Activated CD4-positive, alpha-beta T cell treated with anti-CD3 and anti-CD28 coated beads, Interleukin-2, amount 10 ng/mL, durations not matched to agents 24 days and 14 days (primary cell): Measurements from ENCODE around the gene TBC1D21. TPM values are rescaled to one million over a fixed set of nuclear protein-coding genes. Genes with fewer than 3 reads are reported as not detected.

Experiments
- DNase-seq: peaks from one replicate; pipeline ENCODE4 v3.0.0; 2022
- H3K27ac Mint-ChIP-seq: one replicate; pipeline ENCODE4 v1.8.0; 2022; ENCODE audit warnings: mild to moderate bottlenecking, mixed read lengths
- H3K27me3 Mint-ChIP-seq: one replicate; pipeline ENCODE4 v1.8.0; 2022; ENCODE audit warnings: mixed read lengths
- H3K36me3 Mint-ChIP-seq: one replicate; pipeline ENCODE4 v1.8.0; 2022; ENCODE audit warnings: low read depth, mild to moderate bottlenecking, mixed read lengths
- H3K4me1 Mint-ChIP-seq: one replicate; pipeline ENCODE4 v1.8.0; 2021; ENCODE audit warnings: mixed read lengths
- H3K4me3 Mint-ChIP-seq: one replicate; pipeline ENCODE4 v1.8.0; 2022; ENCODE audit warnings: mild to moderate bottlenecking, moderate library complexity, mixed read lengths
- H3K9me3 Mint-ChIP-seq: one replicate; pipeline ENCODE4 v1.8.0; 2021; ENCODE audit warnings: mixed read lengths
- intact Hi-C: fragments of 100-400 bp; cut with micrococcal nuclease; formaldehyde crosslinking; loops from one replicate; pipeline ENCODE4 v1.15.1; 2023
- total RNA-seq: library from RNA; stranded (reverse); gene quantifications from 2 replicates; pipeline ENCODE4 v1.2.3, GENCODE V29; 2022

TBC1D21 gene
- total RNA-seq, 1 donor from 2014 or later: not detected

- H3K4me1 Mint-ChIP-seq: peaks cover 43% of the 10 kb centered on the region
Measured at GRCh38 chr15:73921254-73921925, 48.0 kb downstream of the TBC1D21 start.

GRCh38 chr15:73922186-73923151 is 49.1 kb downstream of the TBC1D21 start:
- H3K36me3 Mint-ChIP-seq: peaks cover 17% of the 10 kb centered on the region
- no peak overlapping the region for H3K4me3 Mint-ChIP-seq
- H3K27me3 Mint-ChIP-seq: peaks cover 6% of the 10 kb centered on the region
- no peak overlapping the region for H3K27ac Mint-ChIP-seq
- H3K9me3 Mint-ChIP-seq: peaks cover 17% of the 10 kb centered on the region
- DNase-seq: no peak
- intact Hi-C loops: no loop called here
- H3K4me1 Mint-ChIP-seq: peaks cover 43% of the 10 kb centered on the region

More at GRCh38 chr15:73921254-73921925, 48.0 kb downstream of the TBC1D21 start:
- intact Hi-C loops: no loop called here
- Mint-ChIP-seq H3K4me3 (no peak overlapping the region), H3K36me3 (peaks cover 18% of the 10 kb centered on the region), H3K9me3 (peaks cover 17% of the 10 kb centered on the region), H3K27me3 (peaks cover 6% of the 10 kb centered on the region), H3K27ac (peak overlapping the region; percentile 23)
- no peak for DNase-seq

DNA sequence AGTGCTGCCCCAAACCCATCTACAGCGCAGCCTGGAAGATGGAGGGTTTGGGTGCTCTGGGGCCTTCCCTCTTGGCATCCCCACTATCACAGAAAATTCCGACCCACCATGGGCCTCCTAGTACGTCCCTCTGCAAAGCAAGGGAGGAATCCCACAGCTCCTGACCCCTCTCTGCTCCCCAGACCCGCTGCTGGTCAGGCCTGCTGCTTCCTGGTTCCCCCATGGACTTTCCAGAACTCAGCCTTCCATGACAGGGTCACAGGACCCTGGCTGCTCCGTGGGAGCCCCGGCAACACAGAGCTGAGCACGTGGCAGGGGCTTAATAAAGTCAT is 49.8 kb downstream of the TBC1D21 start:
- intact Hi-C loops: no loop called here
- Mint-ChIP-seq H3K27ac (no peak overlapping the region), H3K9me3 (peaks cover 13% of the 10 kb centered on the region), H3K4me1 (peaks cover 44% of the 10 kb centered on the region), H3K4me3 (no peak overlapping the region), H3K27me3 (peaks cover 6% of the 10 kb centered on the region), H3K36me3 (peaks cover 12% of the 10 kb centered on the region)
- no peak for DNase-seq

DNA sequence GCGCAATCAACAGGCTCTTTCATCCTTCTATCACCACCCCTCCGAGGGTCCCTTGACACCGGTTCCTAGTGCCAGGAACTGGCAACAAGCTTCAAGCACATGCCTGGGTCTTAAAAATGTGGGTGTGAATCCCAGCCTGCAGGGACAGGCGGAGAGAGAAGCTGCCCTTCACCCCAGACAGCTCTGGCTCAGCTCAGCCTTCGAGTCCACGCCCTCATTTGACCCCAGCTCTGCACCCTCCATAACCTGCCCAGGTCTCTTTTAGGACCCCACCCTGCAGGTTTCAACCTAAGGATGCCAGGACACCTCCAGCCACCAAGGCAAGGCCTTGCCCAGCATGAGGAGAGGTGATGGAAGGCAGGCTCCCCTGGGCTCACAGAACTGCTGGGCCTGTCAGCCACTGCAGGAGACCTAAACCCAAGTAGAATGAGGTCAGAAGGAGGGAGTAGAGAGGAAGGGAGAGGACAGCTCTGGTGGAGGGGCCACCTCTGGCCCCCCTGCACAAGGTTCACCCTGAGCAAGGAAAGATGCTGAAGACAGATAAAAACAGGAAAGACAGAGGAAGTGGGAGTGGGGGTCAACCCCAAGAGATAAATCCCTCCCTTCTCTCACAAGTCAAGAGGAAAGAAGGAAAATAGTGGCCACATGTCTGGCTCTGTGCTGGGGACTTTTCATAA is 50.3 kb downstream of the TBC1D21 start:
- Mint-ChIP-seq H3K4me1 (peaks cover 46% of the 10 kb centered on the region), H3K27ac (peak overlapping the region; percentile 87), H3K9me3 (peaks cover 10% of the 10 kb centered on the region), H3K27me3 (peaks cover 6% of the 10 kb centered on the region), H3K36me3 (peaks cover 8% of the 10 kb centered on the region), H3K4me3 (peak overlapping the region; percentile 65)
- intact Hi-C loops: loop anchor here (1.0 kb wide), 1 partner anchor 26 kb away; no protein-coding TSS in a partner anchor
- DNase-seq: no peak

GRCh38 chr15:73924171-73924921 is 51.0 kb downstream of the TBC1D21 start:
- intact Hi-C loops: loop anchor here (1.0 kb wide), 1 partner anchor 27 kb away; no protein-coding TSS in a partner anchor
- Mint-ChIP-seq H3K27me3 (peaks cover 6% of the 10 kb centered on the region), H3K36me3 (peaks cover 2% of the 10 kb centered on the region), H3K27ac (peak overlapping the region; percentile 87), H3K4me3 (peak overlapping the region; percentile 51), H3K9me3 (peaks cover 4% of the 10 kb centered on the region), H3K4me1 (peaks cover 52% of the 10 kb centered on the region)
- DNase-seq: peak; percentile 70

DNA sequence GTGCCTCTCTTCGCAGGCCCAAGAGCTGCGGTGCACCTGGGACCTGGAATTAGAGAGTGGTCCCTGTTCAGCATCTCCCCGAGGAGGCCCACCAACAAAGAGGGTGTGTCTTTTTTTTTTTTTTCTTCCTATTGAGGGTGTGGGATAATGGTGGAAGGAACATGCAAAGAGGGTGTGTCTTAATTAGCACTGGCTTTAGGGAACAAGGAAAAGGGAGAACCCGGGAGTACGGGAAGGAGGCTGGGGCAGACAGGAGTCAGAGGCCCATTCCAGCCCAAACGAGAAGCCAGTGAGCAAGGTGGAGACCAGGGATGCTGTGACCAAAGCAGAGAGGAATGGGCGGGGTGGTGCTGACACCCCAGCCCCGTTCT is 52.5 kb downstream of the TBC1D21 start:
- intact Hi-C loops: no loop called here
- DNase-seq: no peak
- H3K27ac Mint-ChIP-seq: peak overlapping the region; percentile 8
- peaks cover 49% of the 10 kb centered on the region for H3K4me1 Mint-ChIP-seq
- peaks cover 6% of the 10 kb centered on the region for H3K27me3 Mint-ChIP-seq
- H3K36me3 Mint-ChIP-seq: no peaks in the 10 kb centered on the region
- H3K9me3 Mint-ChIP-seq: no peaks in the 10 kb centered on the region
- H3K4me3 Mint-ChIP-seq: peak overlapping the region; percentile 41

GRCh38 chr15:73926219-73927002 is 53.0 kb downstream of the TBC1D21 start, which contains the start of gene LOXL1:
TSS of gene LOXL1 (plus strand) at chr15:73926462. CDS start at chr15:73926784, 322 bp downstream.
- no peaks in the 10 kb centered on the region for H3K9me3 Mint-ChIP-seq
- DNase-seq: no peak
- H3K4me3 Mint-ChIP-seq: peak within 1 kb of the TSS; percentile 63
- H3K36me3 Mint-ChIP-seq: no peaks in the 10 kb centered on the region
- peaks cover 6% of the 10 kb centered on the region for H3K27me3 Mint-ChIP-seq
- peak within 1 kb of the TSS; percentile 8 for H3K27ac Mint-ChIP-seq
- H3K4me1 Mint-ChIP-seq: peaks cover 44% of the 10 kb centered on the region
- intact Hi-C loops: loop anchor here (1.0 kb wide), 2 partner anchors 38 to 68 kb away; partner anchors contain the start of gene PML

- Mint-ChIP-seq H3K4me1 (peaks cover 39% of the 10 kb centered on the region), H3K36me3 (no peaks in the 10 kb centered on the region), H3K9me3 (no peaks in the 10 kb centered on the region), H3K27ac (no peak overlapping the region), H3K27me3 (peaks cover 6% of the 10 kb centered on the region), H3K4me3 (peak overlapping the region; percentile 63)
- intact Hi-C loops: loop anchor here (1.0 kb wide), 2 partner anchors 37 to 67 kb away; partner anchors contain the start of gene PML
- peak; percentile 81 for DNase-seq
Measured at GRCh38 chr15:73927003-73927475, 53.7 kb downstream of the TBC1D21 start.

GRCh38 chr15:73927476-73928240 is 54.3 kb downstream of the TBC1D21 start:
- H3K36me3 Mint-ChIP-seq: no peaks in the 10 kb centered on the region
- DNase-seq: peak; percentile 93
- peak overlapping the region; percentile 84 for H3K4me3 Mint-ChIP-seq
- no peaks in the 10 kb centered on the region for H3K9me3 Mint-ChIP-seq
- intact Hi-C loops: loop anchor here (1.0 kb wide), 2 partner anchors 37 to 67 kb away; partner anchors contain the start of gene PML
- H3K27ac Mint-ChIP-seq: peak overlapping the region; percentile 51
- peaks cover 39% of the 10 kb centered on the region for H3K4me1 Mint-ChIP-seq
- H3K27me3 Mint-ChIP-seq: peaks cover 6% of the 10 kb centered on the region

DNA sequence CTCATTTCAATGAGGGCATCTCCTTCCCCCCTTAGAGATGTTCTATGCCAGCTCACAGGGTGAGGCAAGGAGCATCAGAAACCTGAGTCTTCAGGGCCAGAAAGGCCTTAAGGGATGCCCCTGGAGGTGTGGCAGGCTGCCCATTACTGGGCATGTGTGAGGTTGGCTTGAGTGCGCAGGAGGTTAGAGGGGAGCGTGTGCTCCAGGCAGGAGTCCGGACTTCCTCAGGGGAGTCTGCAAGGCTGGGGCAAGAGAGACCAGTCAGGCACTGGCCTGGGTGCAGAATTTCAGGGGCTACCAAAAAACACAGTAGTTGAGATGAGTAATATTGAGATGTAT is 54.8 kb downstream of the TBC1D21 start:
- Mint-ChIP-seq H3K36me3 (no peaks in the 10 kb centered on the region), H3K9me3 (no peaks in the 10 kb centered on the region), H3K27me3 (peaks cover 6% of the 10 kb centered on the region), H3K4me1 (peaks cover 38% of the 10 kb centered on the region), H3K27ac (peak overlapping the region; percentile 51), H3K4me3 (peak overlapping the region; percentile 84)
- intact Hi-C loops: no loop called here
- DNase-seq: no peak

- H3K36me3 Mint-ChIP-seq: no peaks in the 10 kb centered on the region
- intact Hi-C loops: no loop called here
- peak overlapping the region; percentile 47 for H3K4me3 Mint-ChIP-seq
Measured at GRCh38 chr15:73928971-73929627, 55.7 kb downstream of the TBC1D21 start.

More at GRCh38 chr15:73928971-73929627, 55.7 kb downstream of the TBC1D21 start:
- Mint-ChIP-seq H3K9me3 (no peaks in the 10 kb centered on the region), H3K27me3 (peaks cover 6% of the 10 kb centered on the region), H3K4me1 (peaks cover 29% of the 10 kb centered on the region), H3K27ac (no peak overlapping the region)
- DNase-seq: no peak
